ENCODE data around the gene FARP1.
A peak's percentile ranks its signal among the peaks of the same experiment; 100 is the strongest.

Gene FARP1

DNA sequence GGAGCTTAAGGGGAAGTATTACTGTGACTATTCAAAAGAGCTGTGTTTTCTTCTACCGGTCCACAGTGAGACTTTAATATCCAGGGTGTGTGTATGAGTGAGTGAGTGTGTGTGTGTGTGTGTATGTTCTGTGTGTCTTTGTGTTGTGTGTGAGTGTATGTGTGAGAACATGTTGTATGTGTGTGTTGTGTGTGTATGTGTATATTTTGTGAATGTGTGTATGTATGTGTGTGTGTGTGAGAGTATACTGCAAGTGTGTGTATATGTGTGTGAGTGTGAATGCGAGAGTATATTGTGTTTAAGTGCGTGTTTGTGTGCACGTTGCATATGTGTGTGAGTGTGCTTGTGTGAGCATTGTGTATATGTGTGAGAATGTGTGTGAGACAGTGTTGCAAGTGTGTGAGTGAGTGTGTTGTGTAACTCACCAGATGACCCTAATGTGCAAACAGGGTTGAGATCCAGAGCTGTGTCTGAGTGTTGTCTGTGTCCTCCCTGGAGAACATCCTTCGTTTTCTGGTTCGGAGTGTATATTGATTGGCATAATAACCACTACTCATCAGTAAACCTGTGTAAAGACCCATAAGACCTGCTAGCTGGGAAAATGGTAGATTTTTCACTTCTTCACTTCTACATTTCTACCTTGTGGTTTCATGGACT lies 135.3 kb downstream of the FARP1 start:
- Histone ChIP-seq H3K27ac (ENCODE audit: insufficient read depth in 1 of 2, low read depth in 1 of 2, low read length in 2 of 2, poor library complexity in 1 of 2, severe bottlenecking in 2 of 2) (no peak overlapping the region), H3K4me3 (ENCODE audit: control insufficient read depth in 1 of 7, extremely low read depth in 1 of 7, insufficient read depth in 4 of 7, low read depth in 2 of 7, low read length in 6 of 7) (no peak overlapping the region), H3K36me3 (ENCODE audit: control insufficient read depth in 4 of 4, insufficient read depth in 4 of 4, low read length in 3 of 4) (no peaks in the 10 kb centered on the region), H3K4me1 (ENCODE audit: control extremely low read depth in 1 of 4, control insufficient read depth in 4 of 4, insufficient read depth in 4 of 4, low read length in 3 of 4) (peaks cover 0 to 5% (median 0%) of the 10 kb centered on the region in 4 experiments), H3K27me3 (replicated peaks in 2 of 5; ENCODE audit: control insufficient read depth in 4 of 5, insufficient read depth in 5 of 5, low read length in 4 of 5) (no peaks in the 10 kb centered on the region), H3K9me3 (ENCODE audit: control extremely low read depth in 1 of 5, control insufficient read depth in 4 of 5, insufficient read depth in 2 of 5, low read depth in 1 of 5, low read length in 4 of 5) (no peaks in the 10 kb centered on the region)
- no peak for DNase-seq
- WGBS (ENCODE audit: insufficient coverage), result 93% methylated on average over 4 of the region's 6 CpGs
- ChIA-PET CTCF (no interaction called here), POLR2A (no interaction called here)

- no peak overlapping the region for H3K27ac ChIP-seq (ENCODE audit: insufficient read depth in 1 of 2, low read depth in 1 of 2, low read length in 2 of 2, poor library complexity in 1 of 2, severe bottlenecking in 2 of 2)
- no peaks in the 10 kb centered on the region for H3K27me3 ChIP-seq (replicated peaks in 2 of 5; ENCODE audit: control insufficient read depth in 4 of 5, insufficient read depth in 5 of 5, low read length in 4 of 5)
- WGBS (ENCODE audit: insufficient coverage), result 64% methylated on average over 13 of the region's 13 CpGs
- H3K36me3 ChIP-seq (ENCODE audit: control insufficient read depth in 4 of 4, insufficient read depth in 4 of 4, low read length in 3 of 4), result no peaks in the 10 kb centered on the region
- H3K9me3 ChIP-seq (ENCODE audit: control extremely low read depth in 1 of 5, control insufficient read depth in 4 of 5, insufficient read depth in 2 of 5, low read depth in 1 of 5, low read length in 4 of 5), result no peaks in the 10 kb centered on the region
- ChIA-PET CTCF (no interaction called here), POLR2A (no interaction called here)
- peak in 2 of 3 donors; percentile 14 to 41 for DNase-seq
- H3K4me1 ChIP-seq (ENCODE audit: control extremely low read depth in 1 of 4, control insufficient read depth in 4 of 4, insufficient read depth in 4 of 4, low read length in 3 of 4), result peaks cover 0 to 5% (median 0%) of the 10 kb centered on the region in 4 experiments
- H3K4me3 ChIP-seq (ENCODE audit: control insufficient read depth in 1 of 7, extremely low read depth in 1 of 7, insufficient read depth in 4 of 7, low read depth in 2 of 7, low read length in 6 of 7), result peak overlapping the region in 3 of 7 experiments; percentile 11 to 13 (median 12)
These were observed 136.7 kb downstream of the FARP1 start for GRCh38 chr13:98279473-98280175.

DNA sequence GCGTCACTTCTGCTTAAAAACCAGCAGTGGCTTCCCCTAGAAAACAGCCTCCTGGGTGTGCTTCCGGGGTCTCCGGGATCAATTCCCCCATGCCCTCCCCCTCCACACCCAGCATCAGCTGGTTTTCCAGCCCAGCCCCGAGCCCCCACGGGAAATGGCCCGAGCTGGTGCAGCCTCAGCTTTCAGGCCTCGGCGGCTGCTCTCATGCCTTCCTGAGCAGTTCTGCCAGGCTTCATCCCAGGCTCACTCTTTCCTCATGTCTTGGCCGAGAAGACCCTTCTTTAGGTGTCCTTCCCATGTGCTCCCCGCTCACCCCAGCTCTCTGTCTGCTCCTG lies 137.2 kb downstream of the FARP1 start:
- no peaks in the 10 kb centered on the region for H3K36me3 ChIP-seq (ENCODE audit: control insufficient read depth in 4 of 4, insufficient read depth in 4 of 4, low read length in 3 of 4)
- no peaks in the 10 kb centered on the region for H3K27me3 ChIP-seq (replicated peaks in 2 of 5; ENCODE audit: control insufficient read depth in 4 of 5, insufficient read depth in 5 of 5, low read length in 4 of 5)
- WGBS (ENCODE audit: insufficient coverage), result 37% methylated on average over 10 of the region's 10 CpGs
- no peak for DNase-seq
- peak overlapping the region in 3 of 7 experiments; percentile 11 to 13 (median 12) for H3K4me3 ChIP-seq (ENCODE audit: control insufficient read depth in 1 of 7, extremely low read depth in 1 of 7, insufficient read depth in 4 of 7, low read depth in 2 of 7, low read length in 6 of 7)
- H3K27ac ChIP-seq (ENCODE audit: insufficient read depth in 1 of 2, low read depth in 1 of 2, low read length in 2 of 2, poor library complexity in 1 of 2, severe bottlenecking in 2 of 2), result no peak overlapping the region
- ChIA-PET CTCF (no interaction called here), POLR2A (no interaction called here)
- peaks cover 0 to 5% (median 0%) of the 10 kb centered on the region in 4 experiments for H3K4me1 ChIP-seq (ENCODE audit: control extremely low read depth in 1 of 4, control insufficient read depth in 4 of 4, insufficient read depth in 4 of 4, low read length in 3 of 4)
- no peaks in the 10 kb centered on the region for H3K9me3 ChIP-seq (ENCODE audit: control extremely low read depth in 1 of 5, control insufficient read depth in 4 of 5, insufficient read depth in 2 of 5, low read depth in 1 of 5, low read length in 4 of 5)

GRCh38 chr13:98284679-98285078 lies 141.8 kb downstream of the FARP1 start:
- no peaks in the 10 kb centered on the region for H3K27me3 ChIP-seq (replicated peaks in 2 of 5; ENCODE audit: control insufficient read depth in 4 of 5, insufficient read depth in 5 of 5, low read length in 4 of 5)
- DNase-seq, result no peak
- no peaks in the 10 kb centered on the region for H3K36me3 ChIP-seq (ENCODE audit: control insufficient read depth in 4 of 4, insufficient read depth in 4 of 4, low read length in 3 of 4)
- ChIA-PET CTCF (no interaction called here), POLR2A (interaction anchor here (0.6 kb wide), 1 partner anchor 9 kb away, joined by 3 read pairs; no protein-coding TSS in a partner anchor)
- WGBS (ENCODE audit: insufficient coverage), result 94% methylated on average over 4 of the region's 4 CpGs
- no peak overlapping the region for H3K4me3 ChIP-seq (ENCODE audit: control insufficient read depth in 1 of 7, extremely low read depth in 1 of 7, insufficient read depth in 4 of 7, low read depth in 2 of 7, low read length in 6 of 7)
- H3K27ac ChIP-seq (ENCODE audit: insufficient read depth in 1 of 2, low read depth in 1 of 2, low read length in 2 of 2, poor library complexity in 1 of 2, severe bottlenecking in 2 of 2), result no peak overlapping the region
- H3K4me1 ChIP-seq (ENCODE audit: control extremely low read depth in 1 of 4, control insufficient read depth in 4 of 4, insufficient read depth in 4 of 4, low read length in 3 of 4), result peaks cover 0 to 5% (median 0%) of the 10 kb centered on the region in 4 experiments
- no peaks in the 10 kb centered on the region for H3K9me3 ChIP-seq (ENCODE audit: control extremely low read depth in 1 of 5, control insufficient read depth in 4 of 5, insufficient read depth in 2 of 5, low read depth in 1 of 5, low read length in 4 of 5)

DNA sequence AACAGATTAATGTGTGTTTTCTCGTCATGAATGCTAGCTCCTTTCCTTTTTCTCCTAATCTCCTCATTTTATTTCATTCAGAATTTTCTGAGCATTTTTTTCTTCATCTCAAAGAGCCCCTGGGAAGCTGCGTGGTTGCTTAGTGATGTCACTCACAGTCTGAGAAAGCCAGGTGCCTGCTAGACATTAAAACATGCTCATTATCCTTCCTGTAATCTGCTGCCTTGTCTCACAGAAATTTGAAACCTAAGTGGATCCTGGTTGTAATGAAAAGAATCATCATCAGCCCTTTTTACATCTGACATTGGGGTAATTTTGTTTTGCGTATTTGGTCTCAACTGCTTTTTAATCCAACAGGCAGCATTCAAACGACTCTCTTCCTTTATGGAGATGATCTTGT lies 142.4 kb downstream of the FARP1 start:
- WGBS (ENCODE audit: insufficient coverage), result 92% methylated on average over 2 of the region's 4 CpGs
- no peak for DNase-seq
- H3K36me3 ChIP-seq (ENCODE audit: control insufficient read depth in 4 of 4, insufficient read depth in 4 of 4, low read length in 3 of 4), result no peaks in the 10 kb centered on the region
- no peak overlapping the region for H3K27ac ChIP-seq (ENCODE audit: insufficient read depth in 1 of 2, low read depth in 1 of 2, low read length in 2 of 2, poor library complexity in 1 of 2, severe bottlenecking in 2 of 2)
- H3K9me3 ChIP-seq (ENCODE audit: control extremely low read depth in 1 of 5, control insufficient read depth in 4 of 5, insufficient read depth in 2 of 5, low read depth in 1 of 5, low read length in 4 of 5), result no peaks in the 10 kb centered on the region
- CTCF ChIA-PET, result no interaction called here
- no peaks in the 10 kb centered on the region for H3K4me1 ChIP-seq (ENCODE audit: control extremely low read depth in 1 of 4, control insufficient read depth in 4 of 4, insufficient read depth in 4 of 4, low read length in 3 of 4)
- POLR2A ChIA-PET, result no interaction called here
- no peak overlapping the region for H3K4me3 ChIP-seq (ENCODE audit: control insufficient read depth in 1 of 7, extremely low read depth in 1 of 7, insufficient read depth in 4 of 7, low read depth in 2 of 7, low read length in 6 of 7)
- no peaks in the 10 kb centered on the region for H3K27me3 ChIP-seq (replicated peaks in 2 of 5; ENCODE audit: control insufficient read depth in 4 of 5, insufficient read depth in 5 of 5, low read length in 4 of 5)

GRCh38 chr13:98285852-98286594 lies 143.1 kb downstream of the FARP1 start:
- Histone ChIP-seq H3K4me3 (ENCODE audit: control insufficient read depth in 1 of 7, extremely low read depth in 1 of 7, insufficient read depth in 4 of 7, low read depth in 2 of 7, low read length in 6 of 7) (no peak overlapping the region), H3K4me1 (ENCODE audit: control extremely low read depth in 1 of 4, control insufficient read depth in 4 of 4, insufficient read depth in 4 of 4, low read length in 3 of 4) (no peaks in the 10 kb centered on the region), H3K27ac (ENCODE audit: insufficient read depth in 1 of 2, low read depth in 1 of 2, low read length in 2 of 2, poor library complexity in 1 of 2, severe bottlenecking in 2 of 2) (no peak overlapping the region), H3K36me3 (ENCODE audit: control insufficient read depth in 4 of 4, insufficient read depth in 4 of 4, low read length in 3 of 4) (no peaks in the 10 kb centered on the region), H3K9me3 (ENCODE audit: control extremely low read depth in 1 of 5, control insufficient read depth in 4 of 5, insufficient read depth in 2 of 5, low read depth in 1 of 5, low read length in 4 of 5) (no peaks in the 10 kb centered on the region), H3K27me3 (replicated peaks in 2 of 5; ENCODE audit: control insufficient read depth in 4 of 5, insufficient read depth in 5 of 5, low read length in 4 of 5) (no peaks in the 10 kb centered on the region)
- POLR2A ChIA-PET, result no interaction called here
- CTCF ChIA-PET, result no interaction called here
- WGBS (ENCODE audit: insufficient coverage), result 95% methylated on average over 12 of the region's 12 CpGs
- no peak for DNase-seq

- Histone ChIP-seq H3K27ac (ENCODE audit: insufficient read depth in 1 of 2, low read depth in 1 of 2, low read length in 2 of 2, poor library complexity in 1 of 2, severe bottlenecking in 2 of 2) (no peak overlapping the region), H3K4me1 (ENCODE audit: control extremely low read depth in 1 of 4, control insufficient read depth in 4 of 4, insufficient read depth in 4 of 4, low read length in 3 of 4) (no peaks in the 10 kb centered on the region), H3K36me3 (ENCODE audit: control insufficient read depth in 4 of 4, insufficient read depth in 4 of 4, low read length in 3 of 4) (no peaks in the 10 kb centered on the region), H3K9me3 (ENCODE audit: control extremely low read depth in 1 of 5, control insufficient read depth in 4 of 5, insufficient read depth in 2 of 5, low read depth in 1 of 5, low read length in 4 of 5) (no peaks in the 10 kb centered on the region), H3K4me3 (ENCODE audit: control insufficient read depth in 1 of 7, extremely low read depth in 1 of 7, insufficient read depth in 4 of 7, low read depth in 2 of 7, low read length in 6 of 7) (no peak overlapping the region), H3K27me3 (replicated peaks in 2 of 5; ENCODE audit: control insufficient read depth in 4 of 5, insufficient read depth in 5 of 5, low read length in 4 of 5) (no peaks in the 10 kb centered on the region)
- CTCF ChIA-PET, result no interaction called here
- POLR2A ChIA-PET, result no interaction called here
- no peak for DNase-seq
- WGBS (ENCODE audit: insufficient coverage), result 96% methylated on average over 2 of the region's 2 CpGs
These were observed 143.9 kb downstream of the FARP1 start for GRCh38 chr13:98286799-98287198.
